Brain microvascular endothelial cell (primary cell): Measurements from ENCODE around the gene C1orf56.
A peak's percentile ranks its signal among the peaks of the same experiment; 100 is the strongest.

Experiments used
- DNase-seq: peaks from one replicate; pipeline ENCODE4 v3.0.0-alpha.2; 2020
- H3K27ac ChIP-seq: fragments of 250-450 bp; sonication (Bioruptor Pico); 2 replicates; pipeline ENCODE4 v1.5.1; 2020; ENCODE audit warnings: mild to moderate bottlenecking, moderate library complexity
- H3K27me3 ChIP-seq: fragments of 250-450 bp; sonication (Bioruptor Pico); replicated peaks from 2 replicates; pipeline ENCODE4 v1.5.1; 2020; ENCODE audit warnings: mild to moderate bottlenecking
- H3K36me3 ChIP-seq: fragments of 250-450 bp; sonication (Bioruptor Pico); replicated peaks from 2 replicates; pipeline ENCODE4 v1.5.1; 2020; ENCODE audit warnings: mild to moderate bottlenecking
- H3K4me3 ChIP-seq: 2 replicates; pipeline ENCODE4 v1.5.1; 2011; ENCODE audit warnings: low read depth, mild to moderate bottlenecking, control low read depth, low read length, moderate library complexity
- in situ Hi-C: cut with HindIII; loops from 2 replicates; pipeline ENCODE4 v1.10.0; 2017; ENCODE audit warnings: low sequenced_read_pairs, low pct_ligation_motif_present
- TF ChIP-seq, protein P1 (sequence below): IDR thresholded peaks from 2 replicates; pipeline ENCODE4 v1.5.1; 2011; ENCODE audit warnings: low read depth, mild to moderate bottlenecking, moderate library complexity, low read length, control low read depth, inconsistent platforms; ENCODE audit errors: missing control alignments

Gene C1orf56

DNA sequence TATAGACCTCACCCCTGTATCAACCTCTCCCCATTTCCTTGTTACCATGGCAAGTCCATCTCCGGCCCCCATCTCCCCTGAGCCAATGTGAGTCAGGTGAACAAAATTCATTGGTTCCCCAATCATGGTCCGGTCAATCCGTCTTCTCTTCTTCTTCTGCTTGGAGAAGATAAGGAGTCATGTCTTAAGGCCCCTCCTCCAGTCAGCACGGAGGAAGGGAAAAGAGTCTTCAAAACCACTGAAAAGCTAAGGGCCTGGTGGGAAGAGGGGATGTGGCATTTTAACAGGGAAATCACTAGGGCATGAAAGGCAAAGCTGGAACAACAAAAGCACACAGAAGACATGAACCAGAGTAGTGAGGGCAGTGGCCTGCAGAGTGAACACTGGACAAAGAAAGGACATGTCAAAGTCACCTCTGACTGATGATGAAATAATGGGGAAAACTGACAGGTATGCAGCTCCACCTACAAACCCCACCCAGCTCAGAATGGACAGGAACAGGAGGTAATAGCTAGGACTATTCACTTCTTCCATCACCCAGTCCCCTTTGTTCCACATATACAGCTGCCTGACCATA, 7.5 kb downstream of the C1orf56 start:
- Histone ChIP-seq H3K4me3 (no peak overlapping the region), H3K27me3 (no peaks in the 10 kb centered on the region), H3K27ac (no peak overlapping the region), H3K36me3 (peaks cover 67% of the 10 kb centered on the region)
- in situ Hi-C loops = no loop called here
- TF ChIP-seq, protein P1, sequence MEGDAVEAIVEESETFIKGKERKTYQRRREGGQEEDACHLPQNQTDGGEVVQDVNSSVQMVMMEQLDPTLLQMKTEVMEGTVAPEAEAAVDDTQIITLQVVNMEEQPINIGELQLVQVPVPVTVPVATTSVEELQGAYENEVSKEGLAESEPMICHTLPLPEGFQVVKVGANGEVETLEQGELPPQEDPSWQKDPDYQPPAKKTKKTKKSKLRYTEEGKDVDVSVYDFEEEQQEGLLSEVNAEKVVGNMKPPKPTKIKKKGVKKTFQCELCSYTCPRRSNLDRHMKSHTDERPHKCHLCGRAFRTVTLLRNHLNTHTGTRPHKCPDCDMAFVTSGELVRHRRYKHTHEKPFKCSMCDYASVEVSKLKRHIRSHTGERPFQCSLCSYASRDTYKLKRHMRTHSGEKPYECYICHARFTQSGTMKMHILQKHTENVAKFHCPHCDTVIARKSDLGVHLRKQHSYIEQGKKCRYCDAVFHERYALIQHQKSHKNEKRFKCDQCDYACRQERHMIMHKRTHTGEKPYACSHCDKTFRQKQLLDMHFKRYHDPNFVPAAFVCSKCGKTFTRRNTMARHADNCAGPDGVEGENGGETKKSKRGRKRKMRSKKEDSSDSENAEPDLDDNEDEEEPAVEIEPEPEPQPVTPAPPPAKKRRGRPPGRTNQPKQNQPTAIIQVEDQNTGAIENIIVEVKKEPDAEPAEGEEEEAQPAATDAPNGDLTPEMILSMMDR = no peak
- DNase-seq = no peak

DNA sequence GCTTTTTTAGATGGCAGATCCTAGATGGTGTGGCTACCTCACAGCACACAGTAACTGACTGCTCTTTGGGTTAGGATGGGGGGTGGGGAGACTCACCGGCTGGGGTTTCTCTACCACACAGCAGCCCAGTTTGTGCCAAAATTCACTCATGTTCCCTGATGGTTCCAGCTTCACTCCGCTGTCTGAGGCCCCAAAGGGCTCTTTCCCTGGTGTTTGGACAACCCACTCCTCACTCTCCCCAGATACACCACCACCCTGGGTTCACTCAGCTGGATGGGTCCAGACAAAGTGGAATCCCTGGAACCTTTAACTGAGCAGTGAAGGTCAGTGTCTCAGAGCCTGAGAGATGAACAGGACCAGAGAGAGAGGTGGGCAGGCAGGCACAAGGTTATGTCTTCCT, 8.0 kb downstream of the C1orf56 start:
- DNase-seq = no peak
- TF ChIP-seq, protein P1 = no peak
- Histone ChIP-seq H3K36me3 (peaks cover 64% of the 10 kb centered on the region), H3K27me3 (no peaks in the 10 kb centered on the region), H3K4me3 (no peak overlapping the region), H3K27ac (no peak overlapping the region)
- in situ Hi-C loops = no loop called here

DNA sequence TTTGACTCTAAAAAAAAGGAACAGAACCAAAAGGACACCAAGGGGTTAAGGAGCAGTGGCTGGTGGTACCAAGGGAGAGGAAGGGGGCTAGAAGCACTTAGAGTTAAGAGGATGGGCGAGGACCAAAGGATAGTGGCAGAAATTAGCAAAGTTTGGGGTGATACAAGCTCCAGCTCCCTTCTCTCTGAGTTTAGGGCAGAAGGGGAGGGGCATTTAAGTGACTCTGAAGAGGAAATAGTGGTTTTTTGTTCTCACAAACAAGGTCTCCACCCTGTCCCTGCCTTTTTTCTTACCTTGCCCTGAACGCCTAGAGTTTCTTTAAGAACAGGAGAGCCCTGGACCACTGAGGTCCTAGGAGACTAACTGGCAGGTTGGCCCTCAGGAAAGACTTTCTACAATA, 8.6 kb downstream of the C1orf56 start:
- in situ Hi-C loops = no loop called here
- DNase-seq = no peak
- H3K36me3 ChIP-seq = peaks cover 59% of the 10 kb centered on the region
- TF ChIP-seq, protein P1 = no peak
- H3K4me3 ChIP-seq = no peak overlapping the region
- H3K27me3 ChIP-seq = no peaks in the 10 kb centered on the region
- no peak overlapping the region for H3K27ac ChIP-seq

DNA sequence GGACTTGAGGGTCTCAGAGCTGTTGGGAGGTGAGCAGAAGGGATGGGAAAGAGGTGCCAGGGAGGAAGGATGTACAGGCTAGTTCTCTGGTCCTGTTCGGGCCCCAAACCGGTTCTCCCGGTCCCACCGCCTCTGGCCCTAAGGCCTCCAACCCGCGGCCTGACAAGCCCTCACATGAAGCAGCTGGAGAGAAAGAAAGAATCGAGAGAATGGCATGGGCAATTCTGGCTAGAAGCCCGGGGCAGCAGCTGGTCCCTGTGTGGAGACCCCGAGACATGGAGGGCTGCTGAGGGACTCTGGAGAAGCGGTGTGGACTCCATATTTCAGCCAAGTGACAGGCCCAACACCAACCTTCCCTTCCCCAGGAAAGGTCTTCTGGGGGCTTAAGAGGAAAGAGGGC, 11.1 kb downstream of the C1orf56 start:
- H3K27me3 ChIP-seq = no peaks in the 10 kb centered on the region
- in situ Hi-C loops = no loop called here
- DNase-seq = no peak

DNA sequence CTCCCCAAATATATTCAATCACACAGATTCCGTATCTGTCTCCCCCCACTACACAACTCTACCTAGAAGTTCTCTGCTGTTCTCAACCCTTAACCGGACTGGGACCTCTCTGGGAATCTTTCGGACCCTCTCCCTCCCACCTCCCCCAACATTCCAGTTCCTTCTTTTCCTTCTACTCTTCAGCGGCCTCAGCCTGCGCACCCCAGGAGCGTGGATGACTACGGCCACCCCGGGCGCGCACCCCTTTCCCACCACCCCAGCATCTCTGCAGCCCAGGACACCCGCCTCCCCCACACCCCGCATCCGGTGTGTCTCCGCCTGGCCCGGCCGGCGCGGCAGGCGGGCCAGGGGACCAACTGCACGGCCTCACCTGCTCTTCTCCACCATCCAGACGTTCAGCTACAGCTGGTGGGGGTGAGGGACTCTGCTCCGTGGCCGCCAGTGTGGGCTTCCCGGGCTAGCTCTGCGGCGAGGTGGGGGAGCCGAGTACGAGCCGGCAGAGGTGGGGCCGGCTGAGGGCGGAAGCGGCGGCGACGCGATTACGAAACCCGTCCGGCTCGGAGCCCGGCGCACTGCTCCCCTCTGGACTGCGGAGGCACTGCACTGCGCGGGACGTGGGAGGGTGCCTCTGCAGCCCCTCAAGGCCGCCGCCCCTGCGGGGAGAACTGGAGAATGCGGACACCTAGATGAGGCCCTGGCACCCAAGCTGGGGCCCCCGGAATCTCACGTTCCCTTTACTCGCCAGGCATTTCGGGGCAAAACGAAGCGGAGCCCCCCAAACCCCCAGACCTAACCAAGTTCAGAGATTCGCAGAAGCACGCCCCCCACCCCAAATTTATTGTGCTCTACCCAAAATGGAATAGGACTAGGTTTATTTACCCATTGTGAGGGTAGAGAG, 11.8 kb downstream of the C1orf56 start, which contains the start of gene CDC42SE1:
TSS of gene CDC42SE1 (minus strand) at position 514 of the 898 bp plus-strand sequence. CDS start 3,892 bp downstream, outside the sequence.
- peak within 1 kb of the TSS; percentile 90 for H3K27ac ChIP-seq
- peak within 1 kb of the TSS; percentile 89 for H3K4me3 ChIP-seq
- peak; percentile 66 for DNase-seq
- peaks cover 34% of the 10 kb centered on the region for H3K36me3 ChIP-seq
- in situ Hi-C loops = no loop called here
- H3K27me3 ChIP-seq = no peaks in the 10 kb centered on the region
- TF ChIP-seq, protein P1 = peak; percentile 79

More for the DNA sequence above, 11.1 kb downstream of the C1orf56 start:
- Histone ChIP-seq H3K36me3 (peaks cover 40% of the 10 kb centered on the region), H3K27ac (peak overlapping the region; percentile 90), H3K4me3 (peak overlapping the region; percentile 89)
- TF ChIP-seq, protein P1 = no peak
